NOMO-1 treated with DMSO at 0.1 percent for 48 hours (cell line): Measurements from ENCODE around the gene SART3.

ENCODE experiments used
- DNase-seq: peaks from one replicate; lab custom pipeline; 2025; ENCODE audit not compliant: unreplicated experiment; lab: John Stamatoyannopoulos, UW

The SART3 gene

GRCh38 chr12:108560752-108561719, at the start of gene SART3:
TSS of gene SART3 (minus strand) at chr12:108561173. CDS start at chr12:108561154, 19 bp downstream.
- DNase-seq: peak; percentile 91

- DNase-seq: no peak
Observed at GRCh38 chr12:108610336-108610815, 49.4 kb upstream of the SART3 start.

GRCh38 chr12:108609537-108610335, 48.8 kb upstream of the SART3 start:
- no peak for DNase-seq

GRCh38 chr12:108608616-108609015, 47.6 kb upstream of the SART3 start:
- no peak for DNase-seq

GRCh38 chr12:108607981-108608600, 47.1 kb upstream of the SART3 start:
- no peak for DNase-seq

- no peak for DNase-seq
Observed at GRCh38 chr12:108606492-108606891, 45.5 kb upstream of the SART3 start.

GRCh38 chr12:108605690-108606406, 44.9 kb upstream of the SART3 start:
- no peak for DNase-seq

- no peak for DNase-seq
Observed at GRCh38 chr12:108605000-108605689, 44.2 kb upstream of the SART3 start.

GRCh38 chr12:108604208-108604941, 43.4 kb upstream of the SART3 start:
- DNase-seq: no peak

GRCh38 chr12:108603743-108604142, 42.8 kb upstream of the SART3 start:
- DNase-seq: no peak

- no peak for DNase-seq
Observed at GRCh38 chr12:108602976-108603704, 42.2 kb upstream of the SART3 start.

GRCh38 chr12:108602209-108602705, 41.3 kb upstream of the SART3 start:
- no peak for DNase-seq

- DNase-seq: no peak
Observed at GRCh38 chr12:108600702-108601007, 39.7 kb upstream of the SART3 start.

- no peak for DNase-seq
Observed at GRCh38 chr12:108599948-108600701, 39.2 kb upstream of the SART3 start.

- DNase-seq: no peak
Observed at GRCh38 chr12:108599541-108599940, 38.6 kb upstream of the SART3 start.

- no peak for DNase-seq
Observed at GRCh38 chr12:108598553-108599250, 37.7 kb upstream of the SART3 start.
